Keratinocyte (primary cell): Measurements from ENCODE around the gene AQP11. TPM values are rescaled to one million over a fixed set of nuclear protein-coding genes. Genes with fewer than 3 reads are reported as not detected.

Source experiments
- DNase-seq: peaks from one replicate; pipeline ENCODE4 v3.0.0-alpha.2; 2011; ENCODE audit warnings: low read depth, missing footprints, low spot score
- FAIRE-seq: peaks from 2 replicates; lab custom pipeline; 2011; peaks lifted over from hg19 to GRCh38; lab: Jason Lieb, UNC
- H2AFZ ChIP-seq: 2 replicates; pipeline ENCODE4 v1.6.0; 2012; ENCODE audit warnings: low read length, control low read depth, inconsistent platforms; ENCODE audit not compliant: control insufficient read depth
- H3K27ac ChIP-seq: 2 replicates; pipeline ENCODE4 v1.5.1; 2011; ENCODE audit warnings: low read length; ENCODE audit not compliant: control insufficient read depth, insufficient read depth
- H3K27me3 ChIP-seq: 3 replicates; pipeline ENCODE4 v1.6.0; 2011; ENCODE audit warnings: low read length; ENCODE audit not compliant: control insufficient read depth, insufficient read depth; ENCODE audit errors: extremely low read depth
- H3K36me3 ChIP-seq, 2 experiments: 2 replicates in 1 of 2; 3 replicates in 1 of 2; pipeline ENCODE4 v1.5.1; 2011; ENCODE audit warnings: low read length in 2 of 2, mild to moderate bottlenecking in 1 of 2; ENCODE audit not compliant: control insufficient read depth in 2 of 2, insufficient read depth in 2 of 2; ENCODE audit errors: extremely low read depth in 1 of 2
- H3K4me1 ChIP-seq: 3 replicates; pipeline ENCODE4 v1.5.1; 2011; ENCODE audit warnings: low read length; ENCODE audit not compliant: control insufficient read depth, insufficient read depth; ENCODE audit errors: extremely low read depth
- H3K4me2 ChIP-seq: 3 replicates; pipeline ENCODE4 v1.6.0; 2011; ENCODE audit warnings: low read depth, low read length; ENCODE audit not compliant: control insufficient read depth, insufficient read depth; ENCODE audit errors: extremely low read depth
- H3K4me3 ChIP-seq, 3 experiments: fragments of 200-600 bp in 1 of 3; sonication (generic) in 1 of 3; 2 replicates in 2 of 3; 3 replicates in 1 of 3; pipeline ENCODE4 v1.5.1; 2011 to 2016; ENCODE audit warnings: low read length in 3 of 3, mild to moderate bottlenecking in 3 of 3, control low read depth in 2 of 3, inconsistent platforms in 1 of 3, low read depth in 1 of 3, mixed read lengths in 1 of 3, mixed run types in 1 of 3, moderate library complexity in 1 of 3; ENCODE audit not compliant: control insufficient read depth in 2 of 3, insufficient read depth in 2 of 3; ENCODE audit errors: extremely low read depth in 1 of 3
- H3K79me2 ChIP-seq: 2 replicates; pipeline ENCODE4 v1.6.0; 2012; ENCODE audit warnings: low read length; ENCODE audit not compliant: control insufficient read depth, insufficient read depth
- H3K9ac ChIP-seq: 3 replicates; pipeline ENCODE4 v1.6.0; 2011; ENCODE audit warnings: low read length; ENCODE audit not compliant: control insufficient read depth, insufficient read depth; ENCODE audit errors: extremely low read depth
- H3K9me1 ChIP-seq: 3 replicates; pipeline ENCODE4 v1.6.0; 2011; ENCODE audit warnings: low read length; ENCODE audit not compliant: control insufficient read depth, insufficient read depth; ENCODE audit errors: extremely low read depth
- H3K9me3 ChIP-seq: 2 replicates; pipeline ENCODE4 v1.5.1; 2012; ENCODE audit warnings: low read depth, low read length; ENCODE audit not compliant: control insufficient read depth
- H4K20me1 ChIP-seq: 3 replicates; pipeline ENCODE4 v1.6.0; 2011; ENCODE audit warnings: low read length; ENCODE audit not compliant: control insufficient read depth, insufficient read depth; ENCODE audit errors: extremely low read depth
- CTCF ChIP-seq, 3 experiments: IDR thresholded peaks in 1 of 3; conservative IDR thresholded peaks in 1 of 3; optimal IDR thresholded peaks in 1 of 3; 2 replicates in 2 of 3; 3 replicates in 1 of 3; pipeline versions ENCODE3 to v1.5.1; 2011; ENCODE audit warnings: low read length in 3 of 3, mild to moderate bottlenecking in 3 of 3, moderate library complexity in 2 of 3, control low read depth in 1 of 3, inconsistent platforms in 1 of 3; ENCODE audit not compliant: insufficient read depth in 2 of 3; ENCODE audit errors: extremely low read depth in 1 of 3
- EZH2 ChIP-seq: IDR thresholded peaks from one replicate; pipeline ENCODE4 v1.6.1; 2012; ENCODE audit warnings: inconsistent platforms, mild to moderate bottlenecking, low read length, moderate library complexity
- dilution Hi-C: fragments of 300-500 bp; cut with MboI; formaldehyde crosslinking; loops from one replicate; pipeline ENCODE4 v1.7.0; 2020; ENCODE audit warnings: low sequenced_read_pairs; ENCODE audit not compliant: extremely low pct_ligation_motif_present
- polyA plus RNA-seq, 5 experiments: library from polyadenylated mRNA; depleted of rRNA in 3 of 5; stranded (reverse) in 3 of 5; stranded (forward) in 1 of 5; unstranded in 1 of 5; fragments of >200 nt; gene quantifications; 1 replicate in 1 of 5; 2 replicates in 3 of 5; 3 replicates in 1 of 5; pipeline versions ENCODE4 v1.2.1 to v1.2.3, GENCODE V29; 2011 to 2012; ENCODE audit warnings: missing spikeins in 2 of 5, low read depth in 1 of 5, low replicate concordance in 1 of 5

The AQP11 gene
- polyA plus RNA-seq, 1 donor (not counting 4 experiments of a cell fraction or from before 2014, with no cell fraction given) = 0.16 TPM

GRCh38 chr11:77580712-77581337, 8.9 kb upstream of the AQP11 start:
- Histone ChIP-seq H3K4me1 (no peaks in the 10 kb centered on the region), H3K9me1 (no peaks in the 10 kb centered on the region), H3K4me3 (no peak overlapping the region), H3K4me2 (no peak overlapping the region), H3K36me3 (no peaks in the 10 kb centered on the region), H3K9me3 (no peaks in the 10 kb centered on the region), H4K20me1 (no peaks in the 10 kb centered on the region), H3K27me3 (no peaks in the 10 kb centered on the region), H2AFZ (no peak overlapping the region), H3K9ac (no peak overlapping the region), H3K79me2 (no peaks in the 10 kb centered on the region), H3K27ac (no peak overlapping the region)
- dilution Hi-C loops = no loop called here
- FAIRE-seq (no peak), DNase-seq (no peak)
- TF ChIP-seq CTCF (optimal IDR thresholded peaks at IDR 0.05 in 1 of 3, IDR thresholded peaks at IDR 0.05 in 1 of 3, conservative IDR thresholded peaks at IDR 0.05 in 1 of 3; ENCODE audit: extremely low read depth in 1 of 3, insufficient read depth in 2 of 3, low read length in 3 of 3) (no peak), EZH2 (no peak)

- no peaks in the 10 kb centered on the region for H3K27me3 ChIP-seq
- peak overlapping the region; percentile 92 for H2AFZ ChIP-seq
- H3K9ac ChIP-seq = peak overlapping the region; percentile 66
- H3K4me1 ChIP-seq = peaks cover 15% of the 10 kb centered on the region
- TF ChIP-seq CTCF (optimal IDR thresholded peaks at IDR 0.05 in 1 of 3, IDR thresholded peaks at IDR 0.05 in 1 of 3, conservative IDR thresholded peaks at IDR 0.05 in 1 of 3; ENCODE audit: extremely low read depth in 1 of 3, insufficient read depth in 2 of 3, low read length in 3 of 3) (no peak), EZH2 (no peak)
- peak overlapping the region; percentile 52 for H3K27ac ChIP-seq
- no peak for FAIRE-seq
- no peak for DNase-seq
- dilution Hi-C loops = no loop called here
- no peaks in the 10 kb centered on the region for H3K36me3 ChIP-seq
- H3K79me2 ChIP-seq = no peaks in the 10 kb centered on the region
- no peaks in the 10 kb centered on the region for H3K9me3 ChIP-seq
- H3K9me1 ChIP-seq = no peaks in the 10 kb centered on the region
- H3K4me2 ChIP-seq = peak overlapping the region; percentile 94
- H3K4me3 ChIP-seq = peak overlapping the region; percentile 39 to 80 (median 68)
- no peaks in the 10 kb centered on the region for H4K20me1 ChIP-seq
Observed at GRCh38 chr11:77589181-77589520, 602 bp upstream of the AQP11 start.
